Right ventricle myocardium inferior (tissue), 1 donor: ENCODE results near the gene DEFB129. TPM values are rescaled to one million over a fixed set of nuclear protein-coding genes. Genes with fewer than 3 reads are reported as not detected.
"Not testable (repeated sequence)": the region's sequence is repeated elsewhere in the genome, so short reads cannot be mapped to it uniquely, and the experiment has no call there.

ENCODE experiments used
- ATAC-seq: fragments of 200-7000 bp; cut with Tn5 transposase; one replicate; pipeline ENCODE4 v1.9.1; 2020; ENCODE audit warnings: mild to moderate bottlenecking, moderate library complexity
- DNase-seq: peaks from one replicate; pipeline ENCODE4 v3.0.0; 2021; ENCODE audit errors: missing footprints
- intact Hi-C: fragments of 100-400 bp; cut with DNase I; formaldehyde crosslinking; loops from one replicate; pipeline ENCODE4 v1.11.0; 2022
- total RNA-seq: library from RNA; stranded (reverse); fragmentation: NEBNext Ultra II Directional; extraction: Animal tissue kit (Norgen Biotek cat#: 25700); gene quantifications from one replicate; pipeline ENCODE4 v1.2.1, GENCODE V29; 2021
- donor health status: DM: no; HTN: yes; CAD: no; lungs with severe emphysema.

DEFB129 gene
- total RNA-seq, 1 donor from 2014 or later, result not detected

DNA sequence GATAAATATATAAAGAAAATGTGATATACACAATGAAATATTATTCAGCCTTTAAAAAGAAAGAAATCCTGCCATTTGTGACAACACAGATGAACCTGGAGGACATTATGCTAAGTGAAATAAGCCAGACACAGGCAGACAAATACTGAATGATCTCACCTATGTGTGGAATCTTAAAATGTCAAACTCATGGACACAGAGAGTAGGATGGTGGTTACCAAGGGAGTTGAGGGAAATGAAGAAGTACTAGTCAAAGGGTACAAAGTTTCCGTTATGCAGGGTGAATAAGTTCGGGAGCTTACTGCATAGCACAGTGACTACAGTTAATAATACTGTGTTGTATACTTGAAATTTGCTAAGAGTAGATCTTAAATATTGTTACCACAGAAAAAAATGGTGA is 15.8 kb downstream of the DEFB129 start:
- DNase-seq (no peak), ATAC-seq (no peak)
- intact Hi-C loops, result no loop called here

DNA sequence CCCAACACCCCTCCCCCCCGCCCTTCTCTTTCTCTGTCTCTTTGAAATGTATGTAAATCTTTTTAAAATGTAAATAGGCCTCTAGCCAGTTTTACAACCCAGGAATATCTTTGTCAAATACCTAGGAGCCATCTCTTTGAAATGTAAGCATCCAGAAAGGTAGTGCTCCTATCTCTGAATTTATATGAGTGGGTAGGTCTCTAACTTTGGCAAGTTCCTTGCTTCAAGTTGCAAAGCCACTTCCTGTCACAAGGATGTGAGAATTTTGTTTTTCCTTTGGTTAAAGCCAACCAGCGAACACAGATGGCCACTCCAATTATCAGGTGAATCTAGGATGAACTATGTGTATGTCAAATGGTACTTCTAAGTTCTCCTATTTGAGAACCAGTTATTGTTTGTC is 24.3 kb downstream of the DEFB129 start:
- ATAC-seq (no peak), DNase-seq (no peak)
- intact Hi-C loops, result no loop called here

DNA sequence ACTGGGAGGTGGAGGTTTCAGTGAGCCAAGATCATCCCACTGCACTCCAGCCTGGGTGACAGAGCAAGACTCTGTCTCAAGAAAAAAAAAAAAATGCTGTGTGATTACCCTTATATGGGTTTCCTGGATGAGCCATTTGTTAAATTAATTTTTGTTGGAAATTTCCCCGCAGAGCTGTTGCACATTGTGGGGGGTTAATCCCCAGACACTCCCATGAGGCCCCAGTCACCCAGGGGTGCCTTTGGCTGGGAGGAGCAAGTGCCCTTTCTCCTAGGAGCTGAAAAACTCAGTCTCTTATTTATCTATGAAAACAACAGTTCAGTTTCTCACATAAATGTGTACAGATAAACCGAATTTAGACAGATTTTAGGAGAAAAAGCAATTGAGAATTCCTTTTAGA is 25.7 kb downstream of the DEFB129 start:
- intact Hi-C loops, result no loop called here
- no peak for DNase-seq

DNA sequence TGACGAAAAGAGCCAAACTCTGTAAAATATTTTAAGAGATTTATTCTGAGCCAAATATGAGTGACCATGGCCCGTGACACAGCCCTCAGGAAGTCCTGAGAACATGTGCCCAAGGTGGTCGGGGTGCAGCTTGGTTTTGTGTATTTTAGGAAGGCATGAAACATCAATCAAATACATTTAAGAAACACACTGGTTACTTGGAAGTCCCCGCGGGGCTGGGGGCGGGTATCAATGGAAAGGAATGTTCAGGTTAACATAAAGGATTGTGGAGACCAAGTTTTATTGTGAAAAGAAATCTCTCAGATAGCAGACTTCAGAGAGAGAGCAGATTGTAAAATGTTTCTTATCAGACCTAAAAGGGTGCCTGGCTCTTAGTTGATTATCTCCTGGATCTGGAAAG is 26.4 kb downstream of the DEFB129 start:
- intact Hi-C loops, DNase-seq, ATAC-seq: not testable (repeated sequence)

More for the DNA sequence above, 25.7 kb downstream of the DEFB129 start:
- no peak for ATAC-seq

DNA sequence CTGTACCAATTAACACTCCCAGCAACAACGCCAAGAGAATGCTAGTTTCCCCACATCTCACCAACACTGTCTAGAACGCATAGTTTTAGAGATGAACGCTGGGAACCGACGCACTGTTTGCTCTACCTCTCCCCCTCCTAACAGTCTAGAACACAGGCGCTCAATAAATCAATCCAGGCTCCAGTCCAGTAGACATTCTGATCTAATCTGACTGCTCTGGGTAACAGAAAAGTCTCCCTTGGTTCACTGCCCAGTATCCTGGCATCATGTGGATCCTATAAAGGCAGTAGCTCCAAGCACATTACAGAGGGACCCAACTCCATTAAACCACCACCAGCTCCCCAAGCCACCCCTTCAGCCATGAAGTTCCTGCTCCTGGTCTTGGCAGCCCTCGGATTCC is 30.4 kb downstream of the DEFB129 start, which contains the start of gene DEFB132:
DEFB132 (plus strand) TSS at position 306 of the 400 bp plus-strand sequence; CDS start at position 361, 55 bp downstream.
- intact Hi-C loops, result no loop called here
- ATAC-seq (peak; percentile 44), DNase-seq (no peak)

DNA sequence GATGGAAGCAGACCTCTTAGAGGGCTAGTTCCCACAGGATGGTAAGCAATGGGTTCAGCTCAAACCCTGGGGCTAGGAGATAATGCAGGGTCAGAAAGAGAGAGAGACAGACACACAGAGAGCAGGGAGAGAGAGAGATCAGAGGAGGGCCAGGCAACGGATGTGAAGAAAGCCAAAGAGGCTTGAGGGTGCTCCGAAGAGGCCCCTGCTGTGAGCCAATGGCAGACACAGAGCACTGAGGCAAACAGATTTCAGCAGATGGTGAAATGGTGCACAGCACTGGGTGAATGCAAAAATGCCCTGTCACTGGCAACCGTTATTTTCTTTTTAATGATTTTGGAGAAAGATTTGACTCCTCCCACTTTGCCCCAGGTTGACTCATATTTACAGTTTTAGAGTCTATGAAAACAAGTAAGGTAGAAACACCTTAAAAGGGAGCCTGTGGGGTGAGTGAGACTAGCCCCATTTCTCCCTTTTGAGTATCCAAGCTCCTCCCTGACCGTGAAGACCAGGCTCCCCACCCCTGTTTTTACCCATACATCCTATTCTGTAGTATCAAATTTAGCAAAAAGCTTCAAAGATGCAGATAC is 31.3 kb downstream of the DEFB129 start:
- ATAC-seq (no peak), DNase-seq (no peak)
- intact Hi-C loops, result no loop called here

DNA sequence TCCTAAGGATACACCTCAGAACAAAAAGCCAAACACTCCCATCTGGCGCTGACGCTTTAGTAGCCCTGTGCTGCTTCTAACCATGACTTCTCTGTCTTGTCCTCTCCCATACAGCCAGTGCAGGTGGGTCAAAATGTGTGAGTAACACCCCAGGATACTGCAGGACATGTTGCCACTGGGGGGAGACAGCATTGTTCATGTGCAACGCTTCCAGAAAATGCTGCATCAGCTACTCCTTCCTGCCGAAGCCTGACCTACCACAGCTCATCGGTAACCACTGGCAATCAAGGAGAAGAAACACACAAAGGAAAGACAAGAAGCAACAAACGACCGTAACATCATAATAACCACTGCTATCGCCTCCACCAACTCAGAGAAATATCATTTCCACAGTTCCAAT is 31.9 kb downstream of the DEFB129 start:
- intact Hi-C loops, result no loop called here
- DNase-seq (no peak), ATAC-seq (no peak)

DNA sequence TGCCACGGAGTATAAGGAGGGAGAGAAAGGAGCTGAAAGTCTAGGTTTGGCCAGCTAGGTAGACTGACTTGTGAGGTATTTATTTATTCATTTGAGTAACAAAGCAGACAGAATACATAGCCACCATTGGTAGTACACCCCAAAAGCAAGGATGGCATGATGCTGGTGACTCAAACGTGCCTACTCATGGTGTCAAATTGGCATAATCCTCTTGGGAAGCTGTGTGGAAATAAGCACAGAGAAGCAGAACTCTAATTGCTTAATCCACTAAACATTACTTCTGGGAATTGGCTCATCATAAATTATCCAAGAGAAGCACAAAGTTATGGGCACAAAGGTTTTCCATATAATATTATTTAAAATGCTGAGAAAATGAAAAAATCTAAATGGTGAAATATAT is 32.9 kb downstream of the DEFB129 start:
- ATAC-seq (no peak), DNase-seq (no peak)
- intact Hi-C loops, result no loop called here

DNA sequence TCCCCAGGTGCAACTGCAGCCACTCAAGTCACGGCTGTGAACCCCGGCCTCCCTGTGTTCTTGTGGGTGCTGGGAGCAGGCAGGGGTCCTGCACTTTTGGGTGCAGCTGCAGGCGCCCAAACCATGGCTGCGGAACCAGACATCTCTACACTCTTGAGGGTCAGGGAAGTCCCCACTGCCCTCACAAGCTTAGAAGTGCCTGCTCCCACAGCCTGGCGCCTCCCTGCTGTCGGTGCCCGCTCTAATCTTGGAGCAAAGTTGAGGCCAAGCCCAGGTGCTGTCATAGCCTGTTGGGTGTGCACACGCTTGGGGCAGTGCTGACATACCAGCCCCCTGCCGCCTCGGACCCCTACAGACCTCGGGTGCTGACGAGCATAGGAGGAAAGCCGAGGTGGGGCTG is 36.6 kb downstream of the DEFB129 start:
- ATAC-seq, result no peak
- intact Hi-C loops, result no loop called here
- no peak for DNase-seq

DNA sequence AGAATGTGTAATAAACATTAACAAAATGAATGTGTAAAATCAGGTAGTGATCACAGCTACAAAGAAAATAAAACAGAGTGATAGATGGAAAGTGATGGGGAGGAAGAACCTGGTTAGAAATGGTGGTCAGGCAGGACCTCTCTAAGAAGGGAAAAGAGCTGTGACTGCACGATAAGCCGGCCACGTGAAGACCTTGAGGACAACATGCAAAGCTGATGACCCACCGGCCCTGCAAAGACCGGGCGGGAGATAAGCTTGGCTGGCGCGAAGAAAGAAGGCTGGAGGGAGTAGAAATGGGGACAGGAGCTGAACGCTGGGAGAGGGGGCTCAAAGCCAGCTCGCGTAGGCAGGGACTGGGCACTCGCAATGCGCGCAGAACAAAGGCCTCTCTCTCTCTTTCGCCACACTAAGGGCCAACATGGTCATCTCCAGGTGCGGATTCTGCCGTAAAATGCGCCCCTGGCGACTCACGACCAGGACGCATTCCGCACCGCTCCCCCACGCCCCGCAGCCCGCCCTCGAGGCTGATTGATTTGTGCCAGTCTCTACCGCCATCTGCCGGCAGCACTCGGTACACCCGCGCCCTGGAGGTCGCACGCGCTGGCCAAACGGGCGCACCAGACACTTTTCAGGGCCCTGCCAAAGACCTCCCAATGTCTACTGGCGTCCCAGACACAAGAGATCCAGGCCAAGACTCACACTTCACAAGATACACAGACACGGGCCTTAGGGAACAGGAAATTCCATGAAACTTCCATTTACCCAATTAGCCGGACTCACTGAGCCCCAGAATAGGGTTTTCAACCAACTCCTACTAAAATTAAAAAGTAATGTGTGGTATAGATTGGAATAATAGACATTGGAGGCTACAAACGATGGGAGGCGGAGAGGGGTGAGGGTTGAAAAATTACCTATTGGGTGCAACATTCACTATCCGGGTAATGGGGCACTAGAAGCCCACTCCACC is 39.8 kb downstream of the DEFB129 start:
- ATAC-seq, result peak; percentile 93
- DNase-seq, result peak; percentile 92
- intact Hi-C loops, result no loop called here

DNA sequence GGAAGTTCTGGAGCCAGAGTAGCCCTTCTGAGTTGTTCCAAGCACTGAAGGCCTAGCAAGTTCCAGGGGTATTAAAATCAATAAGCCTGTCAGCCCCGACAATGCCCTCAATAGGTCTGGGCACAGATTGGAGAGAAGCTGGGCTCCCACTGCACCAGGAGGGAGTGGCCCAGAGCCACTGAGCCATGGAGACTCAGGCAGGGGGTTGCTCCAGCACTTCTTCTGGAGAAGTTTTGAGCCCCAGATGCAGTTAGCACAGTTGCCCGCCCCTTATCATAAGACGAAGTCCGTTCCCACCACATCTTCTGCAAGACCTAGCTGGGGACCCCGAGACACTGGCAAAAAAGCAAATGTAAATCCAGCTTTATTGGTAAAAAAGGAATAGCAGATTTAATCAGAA is 43.5 kb downstream of the DEFB129 start:
- ATAC-seq (no peak), DNase-seq (no peak)
- intact Hi-C loops, result no loop called here

DNA sequence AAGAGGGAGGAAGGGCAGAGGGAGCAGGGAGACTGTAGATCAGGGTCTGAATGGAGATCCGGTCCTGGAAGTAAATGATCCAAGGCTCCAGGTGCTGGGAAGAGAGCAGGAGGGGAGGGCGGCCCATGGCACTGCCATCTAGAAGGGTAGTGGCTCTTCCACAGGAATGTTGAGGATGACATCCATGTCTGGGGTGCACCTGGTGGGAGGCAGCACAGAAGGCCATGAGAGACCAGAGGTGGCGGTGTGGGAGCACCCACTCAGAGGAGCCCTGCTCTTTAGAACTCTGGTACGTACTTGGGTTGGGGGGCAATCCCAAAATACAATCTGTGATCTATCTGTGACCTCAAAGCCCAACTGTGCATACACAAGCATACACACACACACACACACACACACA is 44.0 kb downstream of the DEFB129 start:
- ATAC-seq, result no peak
- intact Hi-C loops, result no loop called here
- DNase-seq, result no peak

DNA sequence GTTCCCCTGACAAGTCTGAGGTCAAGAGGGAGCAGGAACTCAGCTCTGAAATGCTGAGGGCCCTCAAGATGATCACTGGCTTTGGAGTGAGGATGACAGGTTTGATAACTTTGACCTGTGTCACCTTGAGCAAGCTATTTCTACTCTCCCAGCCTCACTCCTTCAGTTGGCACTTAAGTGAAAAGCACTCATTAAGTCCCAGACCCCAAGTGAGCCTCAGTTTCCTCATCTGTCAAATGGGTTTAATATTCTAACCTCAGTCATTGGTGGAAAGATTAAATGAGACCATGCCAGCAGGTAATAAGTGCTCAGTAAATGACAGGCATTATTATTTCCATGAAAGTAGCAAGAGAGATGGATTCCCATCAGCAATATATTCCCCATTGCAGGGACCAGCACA is 44.5 kb downstream of the DEFB129 start:
- intact Hi-C loops, result no loop called here
- no peak for ATAC-seq
- no peak for DNase-seq

DNA sequence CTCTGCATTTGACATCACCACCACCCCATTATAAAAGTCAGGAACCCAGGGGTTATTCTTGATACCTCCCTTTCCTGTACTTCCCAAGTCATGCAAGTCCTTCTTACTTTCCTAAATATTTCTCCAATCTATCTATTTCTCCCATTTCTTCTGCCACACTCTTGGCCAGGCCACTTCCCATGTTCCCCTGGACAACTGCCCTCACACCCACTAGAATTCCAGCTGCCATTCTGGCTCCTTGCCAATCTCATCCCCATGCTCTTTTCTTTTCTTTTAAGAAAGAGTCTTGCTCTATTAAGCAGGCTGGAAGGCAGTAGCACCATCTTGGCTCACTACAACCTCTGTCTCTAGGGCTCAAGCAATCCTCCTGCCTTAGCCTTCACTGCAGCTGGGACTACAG is 45.7 kb downstream of the DEFB129 start:
- no peak for ATAC-seq
- no peak for DNase-seq
- intact Hi-C loops, result no loop called here

DNA sequence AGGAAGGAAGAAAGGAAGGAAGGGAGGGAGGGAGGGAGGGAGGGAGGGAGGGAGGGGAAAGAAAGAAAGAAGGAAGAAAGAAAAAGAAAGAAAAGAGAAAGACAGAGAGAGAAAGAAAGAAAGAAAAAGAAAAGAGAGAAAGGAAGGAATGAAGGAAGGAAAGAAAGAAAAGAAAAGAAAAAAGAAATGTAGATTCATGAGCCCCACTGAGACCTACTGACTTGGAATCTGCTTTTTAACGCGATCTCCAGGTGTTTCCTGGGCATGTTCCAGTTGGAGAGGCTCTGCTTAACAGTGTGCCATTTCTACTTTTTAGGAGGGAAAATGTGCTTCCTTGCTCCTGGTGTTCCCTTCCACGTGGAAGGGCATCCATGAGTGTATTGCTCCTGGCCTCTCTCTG is 46.8 kb downstream of the DEFB129 start:
- intact Hi-C loops, result no loop called here
- no peak for ATAC-seq

DNA sequence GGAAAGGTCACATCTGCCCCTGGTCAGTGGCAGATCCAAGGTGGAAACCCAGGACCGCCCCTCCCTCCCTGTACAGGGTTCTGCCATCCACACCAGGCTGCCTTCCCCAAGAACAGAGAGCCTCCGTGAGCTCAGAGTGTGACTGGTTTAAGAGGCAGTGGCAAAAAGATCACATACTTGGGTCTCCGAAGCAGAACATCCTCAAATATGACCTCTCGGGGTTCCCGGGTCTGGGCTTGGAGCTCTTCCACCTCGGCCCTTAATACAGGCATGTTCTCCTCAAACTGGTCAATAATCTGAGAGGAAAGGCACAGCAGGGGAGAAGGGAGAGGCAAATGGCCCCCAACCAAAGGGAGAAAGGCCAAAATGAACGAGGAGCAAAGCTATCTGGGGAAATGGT is 48.7 kb downstream of the DEFB129 start:
- ATAC-seq, result no peak
- intact Hi-C loops, result loop anchor here (5.0 kb wide), 1 partner anchor 52 kb away; the partner anchor contains the start of gene SOX12

More for the DNA sequence above, 46.8 kb downstream of the DEFB129 start:
- no peak for DNase-seq

DNA sequence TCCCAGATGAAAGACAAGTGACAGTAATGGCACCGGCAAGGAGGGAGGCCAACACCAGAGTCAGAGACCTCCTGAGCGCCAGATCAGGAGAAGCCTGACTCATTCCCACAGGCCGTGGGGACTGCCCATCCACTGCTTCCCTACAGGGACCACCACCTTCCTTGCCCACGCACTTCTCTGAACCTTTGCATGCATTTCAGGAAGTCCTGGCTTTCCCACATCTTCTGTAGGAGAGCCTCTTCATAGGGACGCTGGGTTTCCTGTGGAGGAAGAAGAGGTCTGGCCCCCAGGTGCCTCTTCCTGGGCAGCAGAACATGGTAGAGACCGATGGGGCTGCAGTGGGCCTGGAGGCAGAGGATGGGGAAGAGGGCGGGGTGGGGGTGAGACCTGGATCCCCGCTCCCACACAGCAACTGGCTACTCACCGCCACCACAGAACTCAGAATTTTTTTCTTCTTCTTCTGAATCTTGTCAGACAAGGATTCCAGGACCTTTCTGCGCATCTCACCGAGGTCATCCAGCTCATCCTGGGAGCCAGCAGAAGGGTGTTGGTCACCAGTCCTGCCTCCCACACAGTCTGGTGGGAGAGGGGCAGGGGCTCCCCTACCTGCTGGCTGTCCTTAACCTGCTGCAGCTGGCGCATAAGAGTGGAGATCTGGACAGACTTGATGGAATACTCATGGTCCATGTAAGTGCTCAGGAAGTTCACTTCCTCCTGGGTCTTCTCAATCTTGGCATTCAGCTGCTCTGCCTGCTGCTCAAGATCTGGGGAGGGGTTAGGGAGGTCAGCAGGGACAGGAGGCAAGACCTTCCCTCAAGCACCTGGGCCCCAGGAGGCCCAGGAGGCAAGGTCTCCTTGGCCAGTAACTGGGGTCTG is 49.8 kb downstream of the DEFB129 start:
- ATAC-seq (no peak), DNase-seq (no peak)
- intact Hi-C loops, result loop anchor here (5.0 kb wide), 1 partner anchor 50 kb away; the partner anchor contains the start of gene SOX12

More for the DNA sequence above, 48.7 kb downstream of the DEFB129 start:
- DNase-seq, result no peak

DNA sequence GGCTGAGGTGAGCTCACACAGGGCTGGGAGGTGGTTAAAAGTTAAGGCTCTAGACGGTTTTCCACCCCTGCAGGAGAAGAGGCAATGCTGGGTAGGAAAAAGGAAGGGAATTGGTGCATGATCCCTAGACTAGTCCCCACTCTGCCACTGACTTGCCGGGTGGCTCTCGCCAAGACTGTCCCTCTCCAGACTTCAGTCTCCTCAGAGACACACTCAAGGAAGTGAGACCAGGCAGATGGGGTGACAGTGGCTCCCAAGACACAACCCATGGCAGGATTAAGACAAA is 50.4 kb downstream of the DEFB129 start:
- DNase-seq (no peak), ATAC-seq (no peak)
- intact Hi-C loops, result loop anchor here (5.0 kb wide), 1 partner anchor 50 kb away; the partner anchor contains the start of gene SOX12

DNA sequence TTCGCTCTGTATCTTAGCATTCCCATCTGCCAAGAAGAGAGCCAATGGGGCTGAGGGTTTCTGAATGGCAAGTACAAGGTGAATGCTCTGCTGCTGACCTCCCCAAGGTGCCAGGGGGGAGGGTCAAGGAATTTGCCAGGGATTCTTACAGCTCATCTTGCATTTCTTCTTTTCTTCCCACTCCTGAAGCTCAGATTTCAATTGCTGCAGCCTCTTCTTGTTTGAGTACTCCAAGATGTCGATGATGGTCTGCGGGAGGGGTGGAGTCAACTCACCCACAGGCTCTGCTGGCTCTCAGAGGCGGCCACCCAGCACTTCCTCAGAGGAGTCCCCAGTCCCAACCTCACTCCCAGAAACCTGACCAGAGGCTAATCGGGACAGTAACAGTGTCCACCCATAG is 51.1 kb downstream of the DEFB129 start:
- no peak for DNase-seq
- ATAC-seq, result no peak
- intact Hi-C loops, result loop anchor here (5.0 kb wide), 1 partner anchor 49 kb away; the partner anchor contains the start of gene SOX12
